ENCODE measurements around the gene MAP2K7.
A peak's percentile ranks its signal among the peaks of the same experiment; 100 is the strongest.
"Not testable (repeated sequence)": the region's sequence is repeated elsewhere in the genome, so short reads cannot be mapped to it uniquely, and the experiment has no call there.

MAP2K7 gene

DNA sequence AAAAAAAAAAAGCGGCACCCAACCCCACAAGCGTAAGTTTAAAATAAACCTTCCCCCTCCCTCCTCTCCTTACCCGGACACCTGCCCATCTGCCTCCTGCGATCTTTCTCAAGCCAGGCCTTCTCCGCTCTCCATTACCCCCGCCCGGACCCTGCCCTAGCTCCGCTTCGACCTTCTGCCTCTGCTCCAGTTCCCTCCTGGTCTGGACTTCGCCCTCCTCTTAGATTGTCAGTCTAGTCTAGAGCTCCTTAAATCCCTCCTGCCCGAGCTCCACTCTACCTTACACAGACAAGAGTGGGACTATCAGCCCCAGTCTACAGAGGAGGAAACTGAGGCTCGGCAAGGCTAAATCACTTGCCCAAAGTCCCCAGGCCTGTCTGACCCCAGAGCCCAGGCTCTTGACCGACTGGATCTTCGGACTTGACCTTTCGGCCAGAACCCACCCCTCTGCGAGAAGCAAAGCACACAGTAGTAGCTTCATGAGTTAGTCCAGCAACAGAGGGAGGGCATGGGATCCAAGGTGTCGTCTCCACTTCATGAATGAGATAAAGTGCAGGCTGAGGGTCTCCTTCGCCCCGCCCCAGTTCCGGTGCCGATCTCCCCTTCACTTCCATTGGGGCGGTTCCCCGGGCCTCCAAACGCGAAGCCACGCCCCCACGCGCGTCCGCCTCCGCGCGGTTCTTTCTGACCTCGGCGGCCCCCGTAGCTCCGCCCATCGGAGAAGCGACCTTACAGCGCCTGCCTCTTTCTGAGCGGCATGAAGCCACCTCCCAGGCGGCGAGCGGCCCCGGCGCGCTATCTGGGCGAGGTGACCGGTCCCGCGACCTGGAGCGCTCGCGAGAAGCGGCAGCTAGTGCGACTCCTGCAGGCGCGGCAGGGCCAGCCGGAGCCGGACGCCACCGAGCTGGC, 16.2 kb downstream of the MAP2K7 start, which contains the start of gene SNAPC2:
Gene SNAPC2 (plus strand): TSS at position 729 of the 909 bp plus-strand sequence. CDS start 29 bp downstream, at position 758.
- peak; percentile 98 for DNase-seq (ENCODE audit: low spot score)

DNA sequence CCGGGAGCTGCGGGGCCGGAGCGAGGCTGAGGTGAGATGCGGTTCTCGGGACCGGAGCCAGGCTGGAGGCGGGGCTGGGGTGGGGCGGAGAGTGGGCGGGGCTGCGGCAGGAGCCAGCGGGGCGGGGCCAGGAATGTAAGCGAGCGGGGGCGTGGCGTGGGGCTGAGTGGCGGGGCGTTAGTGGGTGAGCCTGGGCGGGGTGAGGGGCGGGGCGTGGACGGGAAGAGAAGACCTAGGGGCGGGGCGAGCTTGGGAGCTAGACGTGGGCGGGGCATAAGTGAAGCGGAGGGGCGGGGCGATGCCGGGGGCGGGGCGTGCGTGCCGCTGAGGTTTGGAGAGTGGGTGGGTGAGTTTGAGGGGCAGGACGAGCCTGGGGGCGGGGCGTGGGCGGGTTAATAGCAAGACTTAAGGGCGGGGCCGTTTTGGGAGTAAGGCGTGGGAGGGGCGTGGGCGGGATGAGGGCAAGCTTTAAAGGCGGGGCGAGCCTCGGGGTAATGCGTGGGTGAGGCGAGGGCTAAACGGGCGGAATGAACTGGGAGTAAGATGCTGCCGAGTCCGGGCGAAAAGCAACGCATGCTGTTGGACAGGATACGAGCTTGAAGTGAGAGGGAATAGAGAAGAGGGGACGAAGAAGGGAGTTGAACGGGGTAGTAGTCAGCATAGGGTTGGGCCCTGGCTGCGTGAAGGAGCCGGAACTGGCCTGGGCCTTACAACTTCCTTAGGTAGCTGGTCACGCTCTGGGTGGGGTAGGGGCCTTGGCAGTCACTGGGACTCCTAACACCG, 17.0 kb downstream of the MAP2K7 start:
- peak; percentile 100 for DNase-seq (ENCODE audit: low spot score)

DNA sequence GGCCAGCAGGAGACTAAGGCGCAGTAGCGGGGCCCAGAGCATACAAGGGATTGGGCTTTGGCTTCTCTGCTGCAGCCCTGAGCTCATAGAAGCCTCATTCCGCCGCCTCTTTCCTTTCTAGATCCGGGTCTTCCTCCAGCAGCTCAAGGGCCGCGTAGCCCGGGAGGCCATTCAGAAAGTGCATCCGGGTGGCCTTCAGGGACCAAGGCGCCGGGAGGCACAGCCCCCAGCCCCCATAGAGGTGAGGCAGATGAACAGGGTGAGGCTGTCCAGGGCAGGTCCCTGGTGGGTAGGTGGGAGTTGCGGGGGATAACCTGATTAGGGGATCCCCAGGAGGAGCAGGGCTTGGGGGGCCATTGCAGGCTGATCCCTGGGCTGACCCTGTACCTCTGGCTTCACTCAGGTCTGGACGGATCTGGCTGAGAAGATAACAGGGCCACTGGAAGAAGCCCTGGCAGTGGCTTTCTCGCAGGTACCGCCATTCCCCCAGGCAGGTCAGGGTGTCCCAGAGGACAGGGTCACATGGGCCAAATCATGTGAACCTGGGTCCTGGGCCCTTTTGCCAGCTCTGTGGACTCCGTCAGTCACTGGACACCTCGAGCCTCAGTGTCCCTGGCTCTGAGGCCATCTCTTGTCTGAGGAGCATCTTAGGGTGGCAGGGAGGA, 17.8 kb downstream of the MAP2K7 start:
- DNase-seq (ENCODE audit: low spot score): no peak

DNA sequence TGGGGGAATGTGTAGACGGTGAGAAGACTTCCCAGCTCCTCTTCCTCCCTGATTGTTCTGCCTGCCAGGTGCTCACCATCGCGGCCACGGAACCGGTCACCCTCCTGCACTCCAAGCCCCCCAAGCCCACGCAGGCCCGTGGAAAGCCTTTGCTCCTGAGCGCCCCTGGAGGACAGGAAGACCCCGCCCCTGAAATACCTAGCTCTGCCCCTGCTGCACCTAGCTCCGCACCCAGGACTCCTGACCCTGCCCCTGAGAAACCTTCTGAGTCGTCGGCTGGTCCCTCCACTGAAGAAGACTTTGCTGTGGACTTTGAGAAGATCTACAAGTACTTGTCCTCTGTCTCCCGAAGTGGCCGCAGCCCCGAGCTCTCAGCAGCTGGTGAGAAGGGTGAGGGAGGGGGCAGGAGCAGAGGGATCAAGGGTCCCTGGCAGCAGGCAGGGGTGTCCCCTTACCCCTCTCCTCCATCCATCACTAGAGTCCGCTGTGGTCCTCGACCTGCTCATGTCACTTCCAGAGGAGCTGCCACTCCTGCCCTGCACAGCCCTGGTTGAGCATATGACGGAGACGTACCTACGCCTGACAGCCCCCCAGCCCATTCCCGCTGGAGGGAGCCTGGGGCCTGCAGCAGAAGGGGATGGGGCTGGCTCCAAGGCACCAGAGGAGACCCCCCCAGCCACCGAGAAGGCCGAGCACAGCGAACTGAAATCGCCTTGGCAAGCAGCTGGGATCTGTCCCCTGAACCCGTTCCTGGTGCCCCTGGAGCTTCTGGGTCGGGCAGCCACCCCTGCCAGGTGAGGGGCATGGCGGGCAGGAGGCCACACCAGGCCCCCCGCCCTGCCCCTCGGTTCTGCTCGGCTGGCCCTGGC, 18.5 kb downstream of the MAP2K7 start:
- DNase-seq (ENCODE audit: low spot score): no peak

DNA sequence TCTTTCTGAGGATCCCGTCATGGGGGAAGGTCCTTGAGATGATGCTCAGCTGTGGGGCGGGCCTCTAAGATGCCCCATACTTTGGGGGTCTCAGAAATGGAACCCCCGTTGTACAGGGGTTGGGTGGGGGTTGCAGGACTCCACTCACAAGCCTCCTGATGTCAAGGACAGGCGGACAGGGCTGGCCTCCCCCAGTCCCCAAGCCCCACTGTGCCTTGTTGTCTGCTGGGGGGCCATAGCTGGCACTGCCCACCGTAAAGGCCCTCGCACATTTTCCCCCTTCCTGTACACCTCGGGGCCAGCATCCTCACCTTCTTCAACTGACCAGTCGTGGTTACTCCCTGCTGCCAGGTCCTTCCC, 19.1 kb downstream of the MAP2K7 start:
- no peak for DNase-seq (ENCODE audit: low spot score)

DNA sequence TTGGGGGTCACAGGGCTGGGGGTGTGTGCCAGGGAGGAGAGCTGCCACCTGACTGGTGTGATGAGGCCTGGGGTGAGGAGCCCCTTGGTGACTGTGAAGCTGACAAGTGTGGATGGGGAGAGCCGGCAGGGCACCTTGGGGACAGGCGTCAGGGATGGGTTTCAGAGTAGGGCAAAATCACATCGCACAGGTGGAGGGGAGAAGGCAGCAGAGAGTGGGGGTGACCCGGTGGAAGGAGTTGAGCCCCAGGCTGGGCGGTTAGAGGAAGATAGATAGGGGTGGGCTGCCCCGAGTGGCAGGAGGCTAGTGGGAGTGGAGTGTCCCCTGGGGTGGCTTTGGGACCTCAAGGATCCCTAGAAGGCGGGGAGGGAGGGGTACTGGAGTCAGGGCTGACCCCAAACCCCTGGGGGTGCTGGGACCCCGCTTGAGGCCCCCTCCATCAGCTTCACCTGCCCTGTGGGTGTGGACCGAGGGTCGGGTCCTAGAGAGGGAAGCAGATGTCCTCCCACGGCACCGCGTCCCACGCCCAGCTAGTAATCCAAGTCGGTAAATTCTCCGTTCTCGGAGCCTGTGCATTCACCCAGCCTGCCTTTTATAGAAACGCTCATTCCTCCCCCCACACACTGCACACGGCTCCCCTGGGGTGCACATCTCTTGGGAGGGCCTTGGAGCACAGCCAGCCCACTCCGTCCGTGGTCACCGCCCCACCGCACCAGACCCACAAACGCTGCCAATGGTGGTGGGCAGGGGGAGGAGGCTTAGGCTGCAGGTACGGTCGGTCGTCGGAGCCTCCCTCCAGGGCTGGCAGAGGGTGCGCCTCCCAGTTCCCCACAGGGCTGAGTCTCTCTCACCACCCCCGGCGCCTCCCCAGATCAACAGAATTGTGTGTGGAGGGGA, 19.9 kb downstream of the MAP2K7 start:
- DNase-seq (ENCODE audit: low spot score): no peak

DNA sequence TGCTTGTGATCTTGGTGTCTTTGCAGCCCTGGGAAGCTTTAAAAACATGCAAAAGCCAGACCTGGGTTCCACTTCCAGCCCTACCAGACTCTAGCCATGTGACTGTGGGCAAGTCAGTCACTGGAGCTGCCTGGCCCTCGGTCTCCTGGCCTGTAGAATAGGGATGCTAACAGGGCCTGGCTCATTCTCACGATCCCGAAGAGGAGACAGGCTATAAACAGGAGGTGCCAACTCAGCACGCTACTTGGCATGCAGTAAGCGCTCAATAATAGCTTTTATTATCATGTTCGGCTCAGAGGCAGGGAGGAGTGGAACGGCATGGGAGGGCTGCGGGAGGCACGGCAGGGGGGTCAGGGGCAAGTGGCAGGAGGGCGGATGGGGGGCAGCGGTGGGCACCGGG, 20.6 kb downstream of the MAP2K7 start:
- no peak for DNase-seq (ENCODE audit: low spot score)

DNA sequence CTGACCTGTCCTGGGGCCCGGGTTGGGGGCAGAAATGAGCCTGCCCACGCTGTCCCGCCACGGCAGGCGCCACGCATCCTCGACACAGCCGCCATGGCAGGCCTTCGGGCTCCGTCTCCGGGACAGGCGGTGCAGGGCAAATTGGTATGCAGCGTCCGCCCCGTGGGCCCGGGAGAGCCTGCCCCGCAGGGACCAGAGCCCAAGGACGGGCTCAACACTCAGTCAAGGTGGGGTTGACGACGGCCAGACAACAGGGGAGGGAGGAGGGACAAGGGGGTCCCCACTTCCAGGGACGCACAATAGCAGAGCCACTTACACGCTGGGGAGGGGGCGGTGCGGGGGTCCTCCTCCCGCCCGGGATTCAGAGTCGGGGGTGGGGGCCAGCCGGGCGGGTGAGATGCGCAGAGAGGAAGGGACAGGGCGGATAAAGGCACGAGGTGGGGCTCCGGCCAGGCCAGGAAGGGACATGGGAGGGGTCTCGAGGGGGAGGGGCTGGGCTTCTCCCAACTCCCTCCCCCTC, 21.0 kb downstream of the MAP2K7 start:
- no peak for DNase-seq (ENCODE audit: low spot score)

DNA sequence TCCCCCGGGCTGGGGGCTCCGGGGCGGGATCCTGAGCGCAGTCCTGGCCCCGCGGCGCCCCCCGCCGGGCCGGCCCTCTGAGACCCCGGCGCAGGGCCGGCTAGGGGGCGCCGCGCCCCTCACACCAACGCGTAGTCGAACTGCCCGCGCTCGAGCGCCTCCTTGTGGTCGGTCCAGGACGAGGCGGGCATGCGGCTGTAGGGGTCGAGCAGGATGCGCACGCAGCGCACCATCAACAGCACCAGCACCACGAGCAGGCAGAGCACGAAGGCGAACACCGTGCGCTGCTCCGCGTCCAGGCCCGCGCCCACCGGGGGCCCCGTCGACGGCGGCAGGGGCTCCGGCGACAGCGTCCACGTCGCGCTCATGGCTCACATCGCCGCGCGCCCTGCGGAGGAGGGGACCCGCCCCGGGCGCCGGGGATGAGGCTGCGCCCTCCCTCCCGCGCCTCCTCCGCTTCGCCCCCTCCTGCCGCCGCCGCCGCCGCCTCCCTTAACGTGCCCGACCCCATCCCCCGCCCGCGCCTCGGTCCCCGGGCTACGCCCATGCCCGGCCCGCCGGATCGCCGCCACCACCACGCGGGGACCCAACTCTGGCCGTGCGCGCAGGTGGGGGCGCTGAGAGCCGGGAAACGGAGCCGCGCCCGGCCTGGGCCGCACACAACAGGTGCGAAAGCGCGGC, 21.6 kb downstream of the MAP2K7 start:
- DNase-seq (ENCODE audit: low spot score): peak; percentile 96

DNA sequence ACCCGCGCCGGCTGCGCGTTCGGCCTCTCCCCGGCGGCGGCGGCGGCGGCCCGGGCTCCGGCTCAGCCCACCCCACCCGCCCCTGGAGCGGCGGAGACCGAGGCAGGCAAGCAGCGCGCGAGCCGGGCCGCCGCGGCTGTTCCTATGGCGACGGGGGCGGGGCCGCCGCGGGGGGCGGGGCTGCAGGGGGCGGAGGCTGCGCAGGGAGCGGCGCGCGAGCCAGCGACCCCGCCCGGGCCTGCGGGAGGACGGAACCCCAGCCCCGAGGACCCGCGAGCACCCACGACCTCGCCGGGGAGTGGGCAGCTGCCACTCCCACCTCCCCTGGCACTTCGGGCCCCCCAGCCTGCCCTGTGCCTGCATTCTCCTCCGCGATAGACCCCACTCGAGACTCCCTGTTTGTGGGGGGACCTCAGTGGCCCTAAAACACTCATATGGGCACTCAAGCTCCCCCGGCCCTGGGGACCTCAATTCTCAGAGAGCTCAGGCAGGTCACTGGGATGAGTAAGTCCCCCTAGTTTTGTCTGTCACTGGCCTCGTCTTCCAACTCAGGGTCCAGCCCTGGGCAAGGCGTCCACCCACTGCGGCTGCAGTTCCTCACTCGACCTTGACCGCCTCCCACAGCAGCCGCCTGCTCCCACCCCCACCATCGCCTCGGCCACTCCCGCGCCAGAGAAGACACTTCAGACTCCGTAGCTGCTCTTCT, 22.5 kb downstream of the MAP2K7 start, which contains the start of gene CTXN1:
Gene CTXN1 (minus strand): TSS at position 115 of the 706 bp plus-strand sequence. CDS start 597 bp downstream, outside the sequence.
- peak; percentile 92 for DNase-seq (ENCODE audit: low spot score)

DNA sequence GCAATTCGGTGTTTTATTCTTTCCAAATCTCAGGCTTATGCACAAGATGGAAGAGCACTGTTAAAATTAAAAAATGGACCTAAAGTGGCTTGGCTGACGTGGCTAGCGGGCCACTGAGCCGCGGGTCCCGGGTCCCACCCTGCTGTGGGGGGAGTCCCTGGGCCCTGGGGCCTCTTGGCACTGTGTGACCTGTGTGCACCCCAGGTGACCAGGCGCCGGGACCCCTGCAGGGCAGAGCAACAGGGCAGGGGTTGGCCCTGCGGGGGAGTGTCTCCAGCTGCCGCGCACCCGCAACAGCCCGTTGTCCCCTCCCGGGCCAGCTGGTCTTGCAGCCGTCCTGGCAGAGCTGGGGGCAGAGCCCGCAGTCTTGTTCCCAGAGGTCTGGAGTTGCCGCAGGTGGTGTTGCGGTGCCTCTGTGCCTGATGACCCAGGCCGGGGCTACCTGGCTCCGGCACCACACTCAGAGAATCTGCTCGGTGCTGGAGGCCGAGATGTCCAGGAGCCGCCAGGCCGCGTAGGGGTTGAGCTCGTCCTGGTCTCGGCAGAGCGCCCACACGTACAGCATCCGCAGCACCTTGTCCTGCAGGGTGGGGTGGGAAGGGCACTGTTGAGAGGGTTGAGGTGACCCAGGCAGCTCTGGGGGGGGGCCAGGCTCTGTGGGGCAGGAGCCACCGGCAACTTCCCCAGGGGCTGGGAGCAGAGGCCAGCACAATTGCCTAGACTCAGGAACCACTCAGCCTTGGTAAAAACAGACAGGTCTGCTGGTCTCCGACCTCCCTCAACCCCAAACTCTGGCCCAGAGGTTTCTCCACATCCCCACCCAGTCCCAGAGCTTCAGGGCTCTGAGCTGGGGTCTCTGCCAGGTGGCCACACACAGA, 23.3 kb downstream of the MAP2K7 start:
- DNase-seq (ENCODE audit: low spot score): peak; percentile 60

DNA sequence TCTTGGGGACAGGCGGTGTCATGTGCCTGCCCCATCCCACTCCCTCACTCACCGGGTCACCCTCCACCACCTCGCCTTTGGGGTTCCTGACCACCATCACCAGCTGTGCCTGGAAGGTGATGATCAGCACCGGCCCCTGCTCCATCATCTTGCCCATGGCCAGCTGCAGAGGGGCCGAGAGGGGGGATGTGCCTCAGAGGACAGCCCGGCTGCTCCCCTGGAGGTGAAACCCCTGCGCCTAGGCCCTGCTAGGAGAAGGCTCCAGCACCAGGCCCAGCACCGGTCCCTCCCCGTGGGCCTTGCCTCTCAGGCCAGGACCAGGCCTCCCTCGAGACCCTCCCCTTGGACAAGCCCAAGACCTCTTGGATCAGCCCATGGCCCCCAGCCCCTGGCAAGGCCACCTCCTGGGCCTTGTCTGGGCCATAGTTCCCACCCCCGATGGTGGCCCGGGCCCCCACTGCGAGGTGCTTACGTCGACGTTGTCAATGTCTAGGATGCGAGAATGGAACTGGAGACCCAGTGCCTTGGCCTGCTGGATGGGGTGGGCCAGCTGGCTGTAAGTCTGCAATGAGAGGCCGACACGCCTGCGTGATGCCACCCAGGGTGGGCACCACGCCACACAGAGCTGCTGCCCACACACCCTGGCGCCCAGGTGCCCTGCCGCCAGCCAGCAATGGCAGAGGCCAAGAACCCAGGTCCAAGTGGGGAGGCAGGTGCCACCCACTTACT, 24.1 kb downstream of the MAP2K7 start:
- peak; percentile 49 for DNase-seq (ENCODE audit: low spot score)

DNA sequence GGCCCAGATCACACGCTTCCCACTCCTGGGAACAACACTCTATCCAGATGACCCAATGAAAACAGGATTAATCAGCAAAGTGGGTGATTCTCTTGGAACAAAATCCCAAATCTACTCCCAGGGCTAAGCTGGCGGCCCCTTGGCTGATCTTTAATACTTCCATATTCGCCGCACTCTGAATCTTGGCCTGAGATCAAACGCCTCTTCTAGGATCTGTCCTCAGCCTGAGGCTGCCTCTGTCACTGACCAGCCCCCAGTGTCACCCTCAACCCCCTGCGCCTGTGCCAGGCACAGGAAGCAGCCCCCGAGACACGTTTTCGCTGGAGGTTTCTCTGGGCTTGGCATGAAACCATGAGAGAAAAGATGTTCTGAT, 24.6 kb downstream of the MAP2K7 start:
- DNase-seq (ENCODE audit: low spot score): peak; percentile 39

DNA sequence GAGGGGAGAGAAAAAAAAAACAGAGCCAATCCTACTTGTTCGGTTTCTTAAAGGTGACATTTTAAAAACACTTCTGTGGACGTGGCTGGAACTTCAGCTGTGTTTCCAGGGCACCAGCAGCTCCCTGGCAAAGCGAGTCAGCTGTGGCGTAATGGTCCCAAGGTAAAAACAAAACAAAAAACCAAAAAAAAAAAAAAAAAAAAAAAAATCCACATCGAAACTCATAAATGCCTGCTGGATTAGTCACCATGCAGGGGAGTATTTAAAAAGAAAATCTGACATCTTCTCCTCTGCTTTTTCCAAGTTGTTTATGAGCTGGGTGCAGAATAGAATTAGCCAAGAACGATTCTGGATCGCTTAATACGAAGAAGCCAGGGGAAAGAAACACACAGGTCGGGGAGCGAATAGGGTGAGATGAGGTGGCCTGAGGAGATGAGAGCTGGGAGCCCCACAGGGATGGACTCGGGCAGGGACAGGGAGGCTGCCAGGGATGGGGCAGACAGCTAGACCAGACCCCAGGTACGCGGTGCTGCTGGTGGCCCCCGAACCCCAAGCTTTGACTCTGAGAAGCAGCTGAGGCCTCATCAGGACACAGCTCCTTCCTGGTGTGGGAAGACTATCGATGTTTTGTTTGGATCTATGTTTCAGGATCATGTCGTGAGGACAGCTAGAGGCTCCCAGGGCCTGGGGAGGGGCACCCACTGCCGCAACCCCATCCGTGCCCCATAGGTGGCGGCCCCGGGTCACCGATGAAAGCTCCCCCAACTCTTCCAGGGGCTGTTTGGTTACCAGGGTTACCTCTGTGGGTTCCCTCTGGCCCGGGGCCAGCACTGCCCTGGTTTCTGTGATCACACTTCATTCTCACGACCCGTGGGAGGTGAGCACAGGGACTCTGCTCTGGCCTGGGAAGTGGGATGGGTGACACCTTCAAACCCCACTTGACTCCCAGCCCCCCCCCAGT, 25.3 kb downstream of the MAP2K7 start:
- peak; percentile 75 for DNase-seq (ENCODE audit: low spot score)

DNA sequence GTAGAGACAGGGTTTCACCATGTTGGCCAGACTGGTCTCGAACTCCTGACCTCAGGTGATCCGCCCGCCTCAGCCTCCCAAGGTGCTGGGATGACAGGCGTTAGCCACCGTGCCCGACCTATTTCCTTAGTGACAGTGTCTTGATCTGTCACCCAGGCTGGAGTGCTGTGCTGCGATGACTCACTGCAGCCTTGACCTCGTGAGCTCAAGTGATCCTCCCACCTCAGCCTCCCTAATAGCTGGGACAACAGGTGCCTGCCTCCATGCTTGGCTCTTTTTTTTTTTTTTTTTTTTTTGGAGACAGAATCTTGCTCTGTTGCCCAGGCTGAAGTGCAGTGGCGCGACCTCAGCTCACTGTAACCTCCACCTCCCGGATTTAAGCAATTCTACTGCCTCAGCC, 26.4 kb downstream of the MAP2K7 start:
- not testable (repeated sequence) for DNase-seq (ENCODE audit: low spot score)

DNA sequence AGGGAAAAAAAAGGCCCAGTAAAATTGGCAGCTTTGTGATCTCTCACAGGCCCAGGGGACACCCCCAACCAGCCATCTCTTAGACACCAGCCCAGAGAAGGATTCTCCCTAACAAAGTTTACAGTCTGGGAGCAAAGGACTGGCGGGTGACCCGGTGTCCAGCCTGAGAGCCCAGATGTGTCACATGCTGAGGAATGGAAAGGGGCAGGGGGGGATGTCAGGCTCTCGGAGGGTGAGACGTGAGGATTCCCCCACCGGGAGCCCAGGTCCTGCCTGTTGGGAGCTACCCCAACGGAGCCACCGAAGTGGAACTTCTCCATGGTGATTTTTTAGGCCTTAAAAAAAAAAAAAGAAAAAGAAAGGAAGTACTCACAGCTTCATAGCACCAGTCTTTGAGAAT, 27.1 kb downstream of the MAP2K7 start:
- no peak for DNase-seq (ENCODE audit: low spot score)
